Measurements from ENCODE around the gene ZNF674.
"Not testable (repeated sequence)": the region's sequence is repeated elsewhere in the genome, so short reads cannot be mapped to it uniquely, and the experiment has no call there.

Gene ZNF674

GRCh38 chrX:46567388-46567787, 22.2 kb upstream of the ZNF674 start:
- DNase-seq = no peak

- no peak for DNase-seq
Observed at GRCh38 chrX:46561824-46562657, 16.8 kb upstream of the ZNF674 start.

- DNase-seq = no peak
Observed at GRCh38 chrX:46559062-46559461, 13.8 kb upstream of the ZNF674 start.

- DNase-seq = no peak
Observed at GRCh38 chrX:46554942-46555341, 9.7 kb upstream of the ZNF674 start.

DNA sequence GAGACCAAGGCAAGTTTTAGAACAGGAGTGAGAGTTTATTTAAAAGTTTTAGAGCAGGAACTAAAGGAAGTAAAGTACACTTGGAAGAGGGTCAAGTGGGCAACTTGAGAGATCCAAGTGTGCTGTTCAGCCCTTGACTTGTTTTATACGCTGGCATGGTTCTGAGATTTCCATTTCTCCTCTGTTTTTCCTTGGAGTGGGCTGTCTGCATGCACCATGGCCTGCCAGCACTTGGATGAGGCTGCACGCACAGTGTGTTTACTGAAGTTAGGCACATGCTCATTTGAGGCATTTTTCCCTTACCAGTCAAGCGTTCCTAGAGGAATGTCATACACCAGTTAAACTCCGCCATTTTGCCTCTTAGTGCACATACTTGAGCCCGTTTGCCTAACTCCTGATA, 8.7 kb upstream of the ZNF674 start:
- no peak for DNase-seq

DNA sequence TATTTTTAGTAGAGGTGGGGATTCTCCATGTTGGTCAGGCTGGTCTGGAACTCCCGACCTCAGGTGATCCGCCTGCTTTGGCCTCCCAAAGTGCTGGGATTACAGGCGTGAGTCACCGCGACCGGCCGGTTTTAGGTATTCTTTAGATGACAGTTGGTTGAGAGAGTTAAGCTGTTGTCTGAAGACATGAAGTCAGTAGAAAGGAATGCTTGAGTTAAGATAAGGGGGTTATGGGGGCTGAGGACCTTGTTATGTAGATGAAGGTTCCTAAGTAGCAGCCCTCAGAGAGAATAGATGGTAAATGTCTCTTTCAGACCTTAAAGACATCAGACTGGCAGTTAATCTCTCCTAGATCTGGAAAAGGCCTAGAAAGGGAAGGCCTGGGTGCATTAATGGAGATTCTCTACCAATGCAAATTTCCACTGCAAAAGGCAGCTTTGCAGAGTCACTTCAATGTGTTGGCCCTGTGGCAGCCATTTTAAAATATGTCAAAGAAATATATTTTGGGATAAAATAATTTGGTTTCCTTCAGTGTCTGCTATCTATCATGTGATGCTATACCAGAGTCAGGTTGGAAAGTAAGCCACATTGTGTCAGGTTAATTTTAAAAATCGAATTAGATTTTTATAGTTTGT, 6.4 kb upstream of the ZNF674 start:
- DNase-seq = peak; percentile 84

GRCh38 chrX:46549914-46550313, 4.7 kb upstream of the ZNF674 start:
- no peak for DNase-seq

- peak; percentile 72 for DNase-seq
Observed at GRCh38 chrX:46547857-46548256, 2.6 kb upstream of the ZNF674 start.

- DNase-seq = not testable (repeated sequence)
Observed at GRCh38 chrX:46544527-46544926, 694 bp downstream of the ZNF674 start.

DNA sequence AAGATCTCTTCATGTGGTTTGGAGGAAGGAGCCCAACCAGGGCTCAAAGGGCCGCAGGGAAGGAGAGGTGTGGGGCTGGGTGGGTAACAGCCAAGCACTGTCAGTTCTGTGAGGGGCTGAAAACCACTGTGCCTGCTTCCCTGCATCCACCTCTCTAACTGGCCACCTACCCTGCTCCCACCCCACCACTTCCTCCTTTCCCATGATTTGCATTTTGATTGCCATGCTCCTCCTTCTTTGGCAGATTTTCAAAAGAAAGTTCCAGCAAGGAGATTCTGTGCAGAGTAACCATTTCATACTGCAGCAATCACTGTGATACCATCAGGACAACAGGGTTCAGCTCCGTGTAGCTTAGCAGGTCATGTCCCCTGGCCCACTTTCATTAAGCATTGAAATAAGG, 1.8 kb downstream of the ZNF674 start:
- DNase-seq = no peak

GRCh38 chrX:46531442-46531841, 13.8 kb downstream of the ZNF674 start:
- DNase-seq = no peak

DNA sequence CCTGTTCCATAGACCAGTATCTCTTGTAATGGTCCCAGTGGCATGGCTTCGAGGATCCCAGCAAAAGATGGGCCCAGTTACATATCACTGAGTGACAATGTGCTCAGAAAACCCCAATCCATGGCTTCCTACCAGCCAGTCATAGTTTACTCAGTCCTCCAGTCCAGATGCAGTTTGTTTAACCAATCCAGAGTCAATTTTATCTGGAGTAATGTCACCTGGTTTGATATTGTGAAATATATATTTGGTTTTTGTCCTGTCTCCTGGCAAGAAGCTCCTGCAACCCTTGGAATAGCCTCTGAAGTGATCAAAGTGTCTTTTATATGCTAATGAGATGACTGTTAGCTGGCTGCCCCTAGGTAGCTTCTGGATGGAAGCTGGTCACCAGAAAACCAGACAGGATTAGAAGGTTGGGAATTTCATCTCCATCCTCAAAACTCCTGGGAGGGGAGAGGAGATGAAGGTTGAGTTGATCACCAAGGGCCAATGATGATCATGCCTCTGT, 14.8 kb downstream of the ZNF674 start:
- DNase-seq = not testable (repeated sequence)

DNA sequence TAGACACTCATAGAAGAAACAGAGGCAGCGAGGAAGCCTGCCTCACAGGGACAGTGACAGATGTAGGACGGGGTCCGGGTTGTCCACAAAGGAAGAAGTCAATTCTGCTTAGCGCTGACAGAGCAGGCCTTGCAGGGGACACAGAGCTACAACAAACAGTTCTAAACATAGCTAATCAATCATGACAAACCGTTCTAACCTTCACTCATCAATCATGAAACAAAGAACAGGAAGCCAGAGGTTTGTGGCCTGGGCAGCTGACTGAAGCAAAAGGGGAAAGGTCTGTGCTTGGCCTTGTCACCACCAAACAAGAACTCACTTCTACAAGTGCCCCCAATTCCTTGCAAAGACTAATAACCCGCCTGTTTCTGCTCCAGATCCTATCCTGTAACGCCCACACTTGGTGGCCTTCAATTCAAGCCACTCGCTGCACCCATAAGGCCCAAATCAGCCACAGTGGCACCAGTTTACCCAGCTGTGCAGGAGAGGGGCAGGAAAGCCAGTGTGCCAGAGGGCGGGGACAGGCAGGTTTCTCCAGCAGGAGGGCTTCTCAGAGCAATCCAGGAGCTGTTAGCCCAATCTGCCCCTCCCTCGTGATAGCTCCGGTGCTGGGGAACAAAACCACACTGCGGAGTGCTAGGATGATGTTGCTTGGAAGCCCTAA, 15.3 kb downstream of the ZNF674 start:
- DNase-seq = not testable (repeated sequence)

GRCh38 chrX:46528640-46529039, 16.6 kb downstream of the ZNF674 start:
- not testable (repeated sequence) for DNase-seq

DNA sequence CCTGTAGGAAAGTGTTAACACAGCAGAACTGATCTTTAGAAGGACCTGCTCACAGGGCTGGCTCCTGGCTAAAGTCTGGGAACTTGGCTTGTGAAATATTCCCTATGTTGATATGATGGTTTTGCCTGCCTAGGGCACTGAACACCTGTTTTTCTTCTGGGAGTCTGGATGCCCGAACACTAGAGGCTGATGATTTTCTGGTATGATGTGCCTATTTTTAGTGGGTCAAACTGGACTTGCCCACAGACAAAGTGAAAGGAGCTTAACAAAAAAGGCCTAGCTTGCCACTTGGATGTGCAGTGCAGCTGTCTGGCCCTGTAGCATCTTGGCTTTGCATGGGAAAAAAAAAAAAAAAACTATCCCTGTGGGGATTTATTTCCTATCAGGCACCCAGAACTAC, 39.1 kb downstream of the ZNF674 start:
- DNase-seq = no peak

- DNase-seq = no peak
Observed at GRCh38 chrX:46502848-46503247, 42.4 kb downstream of the ZNF674 start.

DNA sequence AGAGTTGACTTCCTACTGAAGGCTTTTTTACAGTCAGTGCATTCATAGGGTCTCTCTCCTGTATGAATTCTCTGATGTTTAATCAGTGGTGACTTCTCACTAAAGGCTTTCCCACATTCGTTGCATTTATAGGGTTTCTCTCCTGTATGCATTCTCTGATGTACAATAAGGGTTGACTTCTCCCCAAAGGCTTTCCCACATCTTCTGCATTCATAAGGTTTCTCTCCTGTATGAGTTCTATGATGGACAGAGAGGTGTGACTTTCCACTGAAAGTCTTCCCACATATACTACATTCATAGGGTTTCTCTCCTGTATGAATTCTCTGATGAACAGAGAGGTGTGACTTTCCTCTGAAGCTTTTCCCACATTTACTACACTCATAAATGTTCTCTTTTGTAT, 45.2 kb downstream of the ZNF674 start:
- no peak for DNase-seq

DNA sequence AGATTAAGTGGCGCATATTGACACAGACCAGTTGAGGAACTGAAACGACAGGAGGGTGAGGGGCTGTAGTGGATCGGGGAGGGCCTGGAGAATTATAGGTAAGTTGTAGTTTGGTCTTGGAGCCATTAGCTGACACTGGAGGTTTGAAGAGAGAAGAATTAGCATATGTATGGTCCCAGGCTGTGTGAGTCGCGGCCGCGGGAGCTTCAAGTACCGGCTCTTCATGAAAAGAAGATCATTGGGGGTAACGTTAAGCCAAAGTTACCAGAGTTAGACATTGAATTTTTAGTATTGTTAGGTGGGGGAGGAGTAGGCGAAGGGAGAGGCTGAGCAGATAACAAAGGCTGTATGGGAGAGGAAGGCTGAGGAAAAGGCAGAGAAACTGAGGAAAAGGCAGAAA, 56.5 kb downstream of the ZNF674 start:
- no peak for DNase-seq

GRCh38 chrX:46485897-46486296, 59.3 kb downstream of the ZNF674 start:
- DNase-seq = no peak

DNA sequence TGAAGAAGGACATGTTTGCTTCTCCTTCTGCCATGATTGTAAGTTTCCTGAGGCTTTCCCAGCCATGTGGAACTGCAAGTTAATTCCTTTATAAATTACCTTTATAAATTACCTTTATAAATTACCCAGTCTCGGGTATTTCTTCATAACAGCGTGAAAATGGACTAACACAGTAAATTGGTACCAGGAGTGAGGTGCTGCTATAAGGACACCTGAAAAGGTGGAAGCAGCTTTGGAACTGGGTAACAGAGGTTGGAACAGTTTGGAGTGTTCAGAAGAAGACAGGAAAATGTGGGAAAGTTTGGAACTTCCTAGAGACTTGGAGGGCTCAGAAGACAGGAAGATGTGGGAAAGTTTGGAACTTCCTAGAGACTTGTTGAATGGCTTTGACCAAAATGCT, 66.6 kb downstream of the ZNF674 start:
- not testable (repeated sequence) for DNase-seq

- no peak for DNase-seq
Observed at GRCh38 chrX:46477435-46477834, 67.8 kb downstream of the ZNF674 start.

DNA sequence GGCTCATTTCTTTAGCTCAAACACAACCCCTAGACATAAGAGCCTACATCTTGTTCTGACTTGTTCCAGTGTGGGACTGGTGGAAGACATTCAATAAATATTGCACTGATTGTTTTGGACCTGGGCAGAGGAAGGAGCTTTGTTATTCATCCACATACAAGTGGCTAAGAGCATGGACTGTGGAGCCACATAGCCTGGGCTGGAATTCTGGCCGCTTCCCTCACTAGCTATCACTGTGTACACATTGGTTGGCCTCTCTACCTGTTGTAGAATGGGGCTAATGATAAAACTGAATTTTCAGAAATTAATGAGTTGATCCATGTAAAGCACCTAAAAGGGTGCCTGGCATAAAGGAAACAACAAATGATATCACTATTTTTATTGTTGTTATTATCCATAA, 80.0 kb downstream of the ZNF674 start:
- no peak for DNase-seq

GRCh38 chrX:46463682-46464081, 81.5 kb downstream of the ZNF674 start:
- no peak for DNase-seq

GRCh38 chrX:46461660-46462191, 83.5 kb downstream of the ZNF674 start:
- no peak for DNase-seq
